ENCODE results near the gene CCNF. TPM values are rescaled to one million over a fixed set of nuclear protein-coding genes. Genes with fewer than 3 reads are reported as not detected.

CCNF gene
- total RNA-seq, 1 experiment from 2014 or later, result 82.6 TPM

GRCh38 chr16:2499890-2500429, 70.7 kb downstream of the CCNF start:
- no peak for DNase-seq
- peaks cover 2% of the 10 kb centered on the region for H3K36me3 ChIP-seq (replicated peaks; ENCODE audit: control insufficient read depth, insufficient read depth, low read length)
- H3K27me3 ChIP-seq (ENCODE audit: control insufficient read depth, insufficient read depth, low read length), result no peaks in the 10 kb centered on the region
- H3K4me3 ChIP-seq (ENCODE audit: insufficient read depth, low read depth, low read length), result no peak overlapping the region

DNA sequence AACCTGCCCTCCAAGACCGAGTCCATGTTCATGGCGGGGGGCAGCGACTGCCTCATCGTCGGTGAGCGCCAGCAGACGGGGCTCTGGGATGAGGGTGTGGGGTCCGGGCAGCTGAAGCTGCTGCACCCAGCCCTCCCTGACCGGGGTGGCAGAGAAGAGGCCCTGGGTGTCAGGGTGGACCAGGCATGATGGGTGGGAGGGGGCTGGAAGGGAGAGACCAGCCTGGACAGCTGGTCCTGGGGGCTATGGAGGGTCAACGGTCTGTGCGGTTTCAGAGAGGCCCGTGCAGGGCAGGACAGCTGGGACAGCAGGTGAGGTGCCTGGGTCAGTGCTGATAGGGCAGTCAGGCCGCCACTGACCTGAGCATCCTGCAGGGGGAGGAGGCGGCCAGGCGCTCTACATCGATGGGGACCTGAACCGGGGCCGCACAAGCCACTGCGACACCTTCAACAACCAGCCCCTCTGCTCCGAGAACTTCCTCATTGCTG, 71.2 kb downstream of the CCNF start:
- Histone ChIP-seq H3K4me3 (ENCODE audit: insufficient read depth, low read depth, low read length) (no peak overlapping the region), H3K27me3 (ENCODE audit: control insufficient read depth, insufficient read depth, low read length) (no peaks in the 10 kb centered on the region), H3K36me3 (replicated peaks; ENCODE audit: control insufficient read depth, insufficient read depth, low read length) (peaks cover 2% of the 10 kb centered on the region)
- peak; percentile 81 for DNase-seq

GRCh38 chr16:2500918-2501750, 71.9 kb downstream of the CCNF start:
- H3K27me3 ChIP-seq (ENCODE audit: control insufficient read depth, insufficient read depth, low read length), result no peaks in the 10 kb centered on the region
- H3K4me3 ChIP-seq (ENCODE audit: insufficient read depth, low read depth, low read length), result peak overlapping the region; percentile 28
- peak; percentile 98 for DNase-seq
- H3K36me3 ChIP-seq (replicated peaks; ENCODE audit: control insufficient read depth, insufficient read depth, low read length), result peaks cover 2% of the 10 kb centered on the region

GRCh38 chr16:2501946-2502895, 73.0 kb downstream of the CCNF start:
- Histone ChIP-seq H3K4me3 (ENCODE audit: insufficient read depth, low read depth, low read length) (no peak overlapping the region), H3K27me3 (ENCODE audit: control insufficient read depth, insufficient read depth, low read length) (no peaks in the 10 kb centered on the region), H3K36me3 (replicated peaks; ENCODE audit: control insufficient read depth, insufficient read depth, low read length) (peaks cover 2% of the 10 kb centered on the region)
- no peak for DNase-seq

GRCh38 chr16:2505695-2506094, 76.4 kb downstream of the CCNF start:
- no peak for DNase-seq
- no peaks in the 10 kb centered on the region for H3K27me3 ChIP-seq (ENCODE audit: control insufficient read depth, insufficient read depth, low read length)
- no peak overlapping the region for H3K4me3 ChIP-seq (ENCODE audit: insufficient read depth, low read depth, low read length)
- no peaks in the 10 kb centered on the region for H3K36me3 ChIP-seq (replicated peaks; ENCODE audit: control insufficient read depth, insufficient read depth, low read length)

DNA sequence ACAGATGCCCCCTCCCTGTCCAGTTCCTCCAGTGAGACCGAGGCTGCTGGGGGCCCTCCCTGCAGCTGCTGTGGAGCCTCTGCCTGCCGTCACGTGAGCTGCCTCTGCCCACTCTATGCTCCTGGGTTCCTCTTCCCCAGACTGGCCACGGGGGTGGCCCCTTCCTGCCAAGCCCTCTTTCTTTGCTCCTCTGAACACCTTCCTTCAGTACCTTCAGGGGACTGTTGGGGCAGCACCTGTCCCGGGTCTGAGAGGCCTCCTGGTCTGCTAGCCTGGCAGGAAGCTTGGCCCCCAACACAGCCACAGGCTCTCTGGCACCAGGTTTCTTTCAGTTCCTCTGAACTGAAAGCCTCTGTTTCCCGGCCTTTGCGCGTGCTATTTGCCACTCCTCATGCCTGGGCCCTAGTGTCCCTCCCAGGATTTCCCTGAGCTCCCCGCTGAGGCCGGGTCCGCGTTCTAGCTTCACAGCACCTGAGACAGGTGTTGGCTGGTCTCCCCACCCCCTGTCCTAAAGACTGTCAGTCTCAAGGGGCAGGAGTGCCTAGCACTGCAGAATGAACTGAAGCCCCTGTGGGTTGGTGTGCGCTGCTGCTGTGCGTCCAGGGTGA, 77.9 kb downstream of the CCNF start:
- H3K36me3 ChIP-seq (replicated peaks; ENCODE audit: control insufficient read depth, insufficient read depth, low read length), result no peaks in the 10 kb centered on the region
- H3K4me3 ChIP-seq (ENCODE audit: insufficient read depth, low read depth, low read length), result no peak overlapping the region
- H3K27me3 ChIP-seq (ENCODE audit: control insufficient read depth, insufficient read depth, low read length), result peaks cover 1% of the 10 kb centered on the region; the same call in 1 of the 2 replicates
- DNase-seq, result peak; percentile 79

DNA sequence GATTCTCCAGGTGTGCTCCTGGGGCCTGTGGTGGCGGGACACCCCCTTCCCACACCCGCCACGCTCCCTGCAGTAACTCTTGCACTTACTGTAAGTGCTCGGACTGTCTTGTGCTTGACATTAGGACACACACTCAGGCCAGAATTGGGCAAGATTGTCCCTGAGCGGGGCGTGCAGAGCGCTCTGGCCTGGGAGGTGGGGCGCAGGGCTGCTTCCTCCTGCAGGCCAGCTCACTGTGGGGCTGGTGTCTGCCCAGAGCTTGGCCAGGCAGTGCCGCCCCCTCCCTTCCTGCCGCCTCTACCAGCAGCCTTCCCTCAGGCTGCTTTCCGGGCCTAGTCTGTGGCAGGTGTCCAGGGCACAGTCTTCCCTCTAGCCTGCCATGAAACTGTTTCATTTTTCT, 78.4 kb downstream of the CCNF start:
- Histone ChIP-seq H3K4me3 (ENCODE audit: insufficient read depth, low read depth, low read length) (no peak overlapping the region), H3K36me3 (replicated peaks; ENCODE audit: control insufficient read depth, insufficient read depth, low read length) (no peaks in the 10 kb centered on the region), H3K27me3 (ENCODE audit: control insufficient read depth, insufficient read depth, low read length) (peaks cover 1% of the 10 kb centered on the region; the same call in 1 of the 2 replicates)
- DNase-seq, result no peak

Other genes with a start within 250 kb of the CCNF start
- gene CASKIN1, start 232.8 kb upstream of the CCNF start, total RNA-seq (2014; rRNA removed; shearing (Covaris generic)), result 1.5 and 2.0 TPM in 2 replicates
- gene MLST8, start 224.0 kb upstream of the CCNF start, total RNA-seq (2014; rRNA removed; shearing (Covaris generic)), result 25.4 and 28.6 TPM in 2 replicates
- gene BRICD5, start 218.6 kb upstream of the CCNF start, total RNA-seq (2014; rRNA removed; shearing (Covaris generic)), result 3.9 and 7.4 TPM in 2 replicates
- gene PGP, start 214.6 kb upstream of the CCNF start, total RNA-seq (2014; rRNA removed; shearing (Covaris generic)), result 42.5 and 57.4 TPM in 2 replicates
- gene E4F1, start 205.9 kb upstream of the CCNF start, total RNA-seq (2014; rRNA removed; shearing (Covaris generic)), result 33.4 and 36.8 TPM in 2 replicates
- gene DNASE1L2, start 193.0 kb upstream of the CCNF start, total RNA-seq (2014; rRNA removed; shearing (Covaris generic)), result 0.48 and 0.69 TPM in 2 replicates
- 115 and 122 TPM in 2 replicates for gene ECI1, start 177.9 kb upstream of the CCNF start, total RNA-seq (2014; rRNA removed; shearing (Covaris generic))
- 282 and 306 TPM in 2 replicates for gene RNPS1, start 161.3 kb upstream of the CCNF start, total RNA-seq (2014; rRNA removed; shearing (Covaris generic))
- 6.2 and 6.6 TPM in 2 replicates for gene ABCA3, start 88.7 kb upstream of the CCNF start, total RNA-seq (2014; rRNA removed; shearing (Covaris generic))
- gene TEDC2, start 30.7 kb downstream of the CCNF start, total RNA-seq (2014; rRNA removed; shearing (Covaris generic)), result 87.2 and 90.7 TPM in 2 replicates
- 0.73 TPM in 1 of 2 replicates, not detected in the other for gene NTN3, start 41.9 kb downstream of the CCNF start, total RNA-seq (2014; rRNA removed; shearing (Covaris generic))
- 12.3 and 13.5 TPM in 2 replicates for gene TBC1D24, start 45.7 kb downstream of the CCNF start, total RNA-seq (2014; rRNA removed; shearing (Covaris generic))
- 40.5 and 56.4 TPM in 2 replicates for gene ATP6V0C, start 84.5 kb downstream of the CCNF start, total RNA-seq (2014; rRNA removed; shearing (Covaris generic))
- gene AMDHD2, start 90.9 kb downstream of the CCNF start, total RNA-seq (2014; rRNA removed; shearing (Covaris generic)), result 50.5 and 62.3 TPM in 2 replicates
- gene CEMP1, start 102.0 kb downstream of the CCNF start, total RNA-seq (2014; rRNA removed; shearing (Covaris generic)), result not detected in 2 replicates
- 11.4 and 21.7 TPM in 2 replicates for gene PDPK1, start 108.6 kb downstream of the CCNF start, total RNA-seq (2014; rRNA removed; shearing (Covaris generic))

All from H7 (cell line).